ENCODE data around the gene CTXND2. TPM values are rescaled to one million over a fixed set of nuclear protein-coding genes. Genes with fewer than 3 reads are reported as not detected.

Gene CTXND2
- polyA plus RNA-seq, 3 donors: 0.27 TPM; not detected in 2

DNA sequence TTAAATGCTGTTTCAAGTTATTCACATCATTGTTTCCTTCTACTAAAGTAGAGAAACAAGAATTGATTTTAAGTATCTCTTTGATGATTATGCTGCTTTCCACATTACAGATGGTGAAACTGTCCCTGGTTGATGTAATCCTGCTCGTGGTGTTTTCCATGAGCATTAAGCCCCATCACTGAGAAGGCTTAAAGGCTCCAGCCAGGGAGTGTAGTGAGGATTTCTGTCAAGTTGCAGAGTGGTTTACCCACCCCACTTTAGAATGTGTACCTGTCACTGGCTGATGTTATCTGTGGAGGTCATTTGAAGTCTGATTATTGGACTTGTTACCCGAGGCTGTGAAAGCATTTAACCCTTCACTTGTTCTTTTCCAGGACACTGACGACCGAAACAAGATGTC lies 74.8 kb downstream of the CTXND2 start:
- DNase-seq: no peak

Other genes starting within 250 kb of the CTXND2 start
- gene GOLPH3L, start 190.0 kb upstream of the CTXND2 start, polyA plus RNA-seq (ENCODE audit: insufficient read length in 3 of 3): 10 to 100 TPM; 36.2 to 43.7 (median 37.5) TPM
- not detected for gene HORMAD1, start 166.2 kb upstream of the CTXND2 start, polyA plus RNA-seq (ENCODE audit: insufficient read length in 3 of 3)
- gene CTSS, start 121.4 kb upstream of the CTXND2 start, polyA plus RNA-seq (ENCODE audit: insufficient read length in 3 of 3): 10 to 100 TPM in 2 of 3 donors, 1 to 10 TPM in 1; 7.4 to 11.2 (median 11.0) TPM
- 10 to 100 TPM; 22.6 to 26.2 (median 23.5) TPM for gene CTSK, start 78.9 kb upstream of the CTXND2 start, polyA plus RNA-seq (ENCODE audit: insufficient read length in 3 of 3)
- gene ARNT, start 10.5 kb upstream of the CTXND2 start, polyA plus RNA-seq (ENCODE audit: insufficient read length in 3 of 3): 10 to 100 TPM; 49.5 to 65.4 (median 54.8) TPM
- gene SETDB1, start 39.2 kb downstream of the CTXND2 start, polyA plus RNA-seq (ENCODE audit: insufficient read length in 3 of 3): 10 to 100 TPM; 69.0 to 96.6 (median 92.2) TPM
- gene CERS2, start 87.7 kb downstream of the CTXND2 start, polyA plus RNA-seq (ENCODE audit: insufficient read length in 3 of 3): 100 to 1,000 TPM; 300 to 329 (median 318) TPM
- gene ANXA9, start 95.2 kb downstream of the CTXND2 start, polyA plus RNA-seq (ENCODE audit: insufficient read length in 3 of 3): 10 to 100 TPM; 12.8 to 23.1 (median 17.9) TPM
- gene MINDY1, start 119.8 kb downstream of the CTXND2 start, polyA plus RNA-seq (ENCODE audit: insufficient read length in 3 of 3): 10 to 100 TPM; 39.6 to 57.0 (median 54.9) TPM
- 10 to 100 TPM; 41.9 to 45.8 (median 43.7) TPM for gene PRUNE1, start 121.3 kb downstream of the CTXND2 start, polyA plus RNA-seq (ENCODE audit: insufficient read length in 3 of 3)
- gene BNIPL, start 149.4 kb downstream of the CTXND2 start, polyA plus RNA-seq (ENCODE audit: insufficient read length in 3 of 3): 1 to 10 TPM; 1.9 to 5.9 (median 4.6) TPM
- 10 to 100 TPM; 10.2 to 14.1 (median 11.8) TPM for gene C1orf56, start 160.6 kb downstream of the CTXND2 start, polyA plus RNA-seq (ENCODE audit: insufficient read length in 3 of 3)
- gene CDC42SE1, start 172.5 kb downstream of the CTXND2 start, polyA plus RNA-seq (ENCODE audit: insufficient read length in 3 of 3): 10 to 100 TPM; 68.5 to 89.0 (median 80.4) TPM
- 10 to 100 TPM; 23.9 to 24.4 (median 23.9) TPM for gene MLLT11, start 173.3 kb downstream of the CTXND2 start, polyA plus RNA-seq (ENCODE audit: insufficient read length in 3 of 3)
- 10 to 100 TPM in 2 of 3 donors, 1 to 10 TPM in 1; 9.1 to 17.5 (median 14.7) TPM for gene GABPB2, start 183.6 kb downstream of the CTXND2 start, polyA plus RNA-seq (ENCODE audit: insufficient read length in 3 of 3)